Activated CD8-positive, alpha-beta memory T cell treated with anti-CD3 and anti-CD28 coated beads, Interleukin-2, amount 50 U/mL, for 48 hours (primary cell): ENCODE measurements around the gene PTPRN2.

Experiments used
- DNase-seq: peaks from one replicate; pipeline ENCODE4 v3.0.0-alpha.2; 2020

Gene PTPRN2

GRCh38 chr7:157558875-157559595, 1028.6 kb downstream of the PTPRN2 start:
- no peak for DNase-seq

GRCh38 chr7:157558516-157558874, 1029.1 kb downstream of the PTPRN2 start:
- no peak for DNase-seq

GRCh38 chr7:157558061-157558460, 1029.6 kb downstream of the PTPRN2 start:
- DNase-seq, result no peak

DNA sequence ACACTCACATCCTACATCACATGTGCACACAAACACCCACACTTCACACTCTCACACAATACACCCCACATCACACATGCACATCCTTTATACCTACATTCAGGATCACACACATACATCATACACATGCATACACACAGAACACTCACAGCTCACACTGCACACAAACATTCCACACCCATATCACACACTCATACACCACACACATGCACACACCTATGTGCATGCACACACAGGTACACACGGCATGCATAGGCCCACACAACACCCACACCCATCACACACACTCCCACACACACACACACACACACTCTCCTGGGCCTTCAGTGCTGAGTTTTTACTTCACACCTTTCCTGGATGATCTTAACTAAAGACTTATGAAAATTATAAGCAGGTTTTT, 1030.4 kb downstream of the PTPRN2 start:
- no peak for DNase-seq

DNA sequence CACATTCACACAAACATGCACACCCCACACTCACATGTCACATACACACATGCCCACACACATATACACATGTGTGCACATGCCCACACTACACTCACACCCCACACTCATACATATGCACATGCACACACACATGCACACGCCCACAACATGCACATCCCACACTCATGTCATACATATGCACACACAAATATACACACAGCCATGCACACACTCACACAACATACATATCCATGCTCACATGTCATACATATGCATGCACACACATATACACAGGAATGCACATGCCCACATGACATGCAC, 1031.0 kb downstream of the PTPRN2 start:
- no peak for DNase-seq

GRCh38 chr7:157555944-157556641, 1031.5 kb downstream of the PTPRN2 start:
- DNase-seq, result peak; percentile 29

- peak; percentile 20 for DNase-seq
These were observed 1032.3 kb downstream of the PTPRN2 start for GRCh38 chr7:157555313-157555712.

- peak; percentile 25 for DNase-seq
These were observed 1033.0 kb downstream of the PTPRN2 start for GRCh38 chr7:157554393-157555238.

DNA sequence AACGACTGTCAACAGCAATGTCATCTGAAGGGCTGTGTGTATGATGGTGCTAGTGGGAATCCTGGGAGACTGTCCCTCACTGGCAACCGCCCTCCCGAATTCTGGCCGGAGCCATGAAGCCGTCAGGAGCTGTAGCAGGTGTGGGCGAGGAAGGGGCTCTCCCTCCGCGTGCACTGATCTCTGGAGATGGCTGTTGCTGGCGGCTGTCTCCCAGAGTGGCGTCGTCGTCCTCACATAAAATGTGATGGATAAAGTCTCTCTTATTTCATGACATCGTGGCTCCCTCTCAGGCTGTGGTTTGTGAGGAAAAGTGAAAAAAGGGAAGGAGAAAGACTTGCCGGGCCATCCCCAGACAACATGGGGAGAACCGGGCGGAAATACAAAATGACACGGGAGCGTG, 1034.4 kb downstream of the PTPRN2 start:
- no peak for DNase-seq

- DNase-seq, result no peak
These were observed 1035.2 kb downstream of the PTPRN2 start for GRCh38 chr7:157552295-157552993.

GRCh38 chr7:157551325-157552070, 1036.1 kb downstream of the PTPRN2 start:
- no peak for DNase-seq

- no peak for DNase-seq
These were observed 1037.0 kb downstream of the PTPRN2 start for GRCh38 chr7:157550300-157551275.

DNA sequence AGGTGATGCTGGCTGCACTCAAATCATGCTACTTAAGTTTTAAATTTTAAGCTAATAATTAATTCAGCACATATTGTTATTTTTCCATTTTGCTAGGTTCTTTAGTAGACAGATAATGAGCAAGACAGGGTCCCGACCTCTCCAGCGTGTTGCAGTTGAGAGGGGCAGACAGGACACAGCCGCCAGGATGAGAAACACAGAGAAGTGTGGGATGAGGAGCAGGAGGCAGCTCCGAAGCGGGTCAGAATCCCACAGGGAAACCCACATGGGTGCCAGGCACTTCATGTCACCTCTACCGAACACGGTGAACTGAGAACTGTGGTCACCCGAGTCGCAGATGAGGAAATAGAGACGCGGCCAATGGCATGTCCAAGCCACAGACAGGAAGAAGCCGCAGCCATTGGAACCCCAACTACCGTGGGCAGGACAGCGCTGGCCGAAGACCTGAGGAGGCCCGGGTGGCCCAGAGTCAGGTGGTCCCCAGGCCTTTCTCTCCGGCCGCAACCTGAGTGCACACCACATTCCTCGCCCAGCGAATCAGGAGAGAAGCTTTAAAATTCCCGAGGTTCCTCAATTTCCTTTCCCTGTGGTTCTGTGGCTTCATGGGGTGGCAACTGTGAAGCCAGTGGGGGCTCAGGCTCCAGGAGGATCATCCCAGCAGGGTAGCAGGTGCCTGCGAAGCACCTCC, 1037.9 kb downstream of the PTPRN2 start:
- DNase-seq, result no peak

DNA sequence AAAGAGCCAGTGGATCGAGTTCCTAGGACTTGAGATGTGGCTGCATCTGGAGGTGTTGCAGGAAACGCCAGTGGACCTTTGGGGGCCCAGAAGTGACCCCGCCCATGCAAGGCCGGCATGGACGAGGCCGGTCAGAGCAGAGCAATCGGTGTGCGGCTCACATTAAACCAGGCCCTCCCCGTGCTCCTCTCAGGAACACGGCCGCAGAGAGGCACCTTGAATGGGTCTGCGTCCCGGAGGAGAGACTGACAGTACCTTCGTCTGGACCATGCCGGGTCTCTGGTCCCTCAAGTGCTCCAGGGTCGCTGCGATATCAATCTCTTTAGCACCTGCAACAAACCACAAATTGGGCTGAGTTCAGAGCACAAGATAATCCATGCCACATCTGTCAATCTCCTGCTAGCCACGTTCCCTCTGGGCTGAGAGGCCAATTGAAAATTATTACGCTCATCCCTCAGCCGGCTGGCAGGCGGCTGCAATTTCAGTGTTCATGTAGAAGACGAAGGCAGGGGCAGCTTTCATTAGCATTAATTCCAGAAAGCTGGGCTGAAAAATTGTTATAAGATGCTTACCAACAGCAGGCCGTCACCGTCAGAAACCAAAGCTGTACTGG, 1038.8 kb downstream of the PTPRN2 start:
- DNase-seq, result no peak

DNA sequence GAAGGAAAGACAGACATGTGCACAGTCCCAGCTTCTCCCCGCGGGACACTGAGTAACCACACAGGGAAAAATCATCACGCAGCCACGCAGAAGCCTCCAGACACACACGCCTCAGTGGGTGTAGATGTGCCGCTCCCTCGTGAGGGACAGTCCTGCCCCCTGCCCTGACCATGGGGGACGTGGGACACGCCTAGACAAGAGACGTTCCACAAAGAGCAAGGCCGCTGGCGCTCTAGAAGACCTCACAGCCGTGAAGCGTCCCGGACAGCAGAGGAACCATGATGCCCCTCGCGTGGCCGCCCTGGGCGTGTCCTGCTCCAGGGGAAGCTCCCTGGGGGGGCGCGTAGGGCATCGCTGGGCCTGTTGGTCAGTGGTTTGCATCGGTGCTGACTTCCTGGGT, 1040.0 kb downstream of the PTPRN2 start:
- no peak for DNase-seq

DNA sequence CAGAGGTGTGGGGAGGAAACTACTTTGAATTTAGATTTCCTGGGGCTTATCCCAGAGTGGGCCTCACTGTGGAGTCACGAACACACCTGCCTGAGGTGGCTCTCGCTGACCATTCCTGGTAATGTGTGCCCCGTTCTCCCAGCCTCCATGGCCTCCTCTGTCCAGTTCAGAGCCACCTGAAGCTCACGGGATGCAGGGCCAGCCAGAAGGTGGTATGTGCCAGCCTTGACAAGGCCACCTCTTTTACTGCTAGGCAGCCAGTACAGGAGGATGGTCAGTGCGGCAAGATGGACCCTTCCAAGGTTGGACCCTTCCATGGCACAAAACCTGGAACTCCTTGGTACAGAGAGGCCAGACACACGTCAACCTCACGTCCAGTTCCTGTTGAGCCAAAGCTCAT, 1040.5 kb downstream of the PTPRN2 start:
- DNase-seq, result no peak

GRCh38 chr7:157545681-157546060, 1042.0 kb downstream of the PTPRN2 start:
- DNase-seq, result no peak

- no peak for DNase-seq
These were observed 1042.5 kb downstream of the PTPRN2 start for GRCh38 chr7:157544980-157545680.

DNA sequence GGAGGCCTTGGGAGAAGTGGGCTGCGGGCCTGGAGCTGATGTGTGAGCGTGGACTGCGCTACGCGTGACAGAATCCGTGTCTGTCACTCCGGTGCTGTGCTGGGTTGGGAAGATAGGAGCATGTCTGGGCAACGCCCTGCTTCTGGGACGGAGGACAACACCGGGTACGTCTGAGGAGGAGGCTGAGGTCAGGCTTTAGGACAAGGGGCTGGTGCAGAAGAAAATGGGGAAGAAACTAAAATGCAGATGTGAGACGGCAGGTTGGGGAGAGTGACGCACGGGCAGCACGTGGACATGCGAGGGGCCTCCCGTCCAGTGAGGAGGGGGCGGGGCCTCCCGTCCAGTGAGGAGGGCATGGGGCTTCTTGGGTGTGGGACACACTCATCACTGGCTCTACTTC, 1043.4 kb downstream of the PTPRN2 start:
- no peak for DNase-seq

DNA sequence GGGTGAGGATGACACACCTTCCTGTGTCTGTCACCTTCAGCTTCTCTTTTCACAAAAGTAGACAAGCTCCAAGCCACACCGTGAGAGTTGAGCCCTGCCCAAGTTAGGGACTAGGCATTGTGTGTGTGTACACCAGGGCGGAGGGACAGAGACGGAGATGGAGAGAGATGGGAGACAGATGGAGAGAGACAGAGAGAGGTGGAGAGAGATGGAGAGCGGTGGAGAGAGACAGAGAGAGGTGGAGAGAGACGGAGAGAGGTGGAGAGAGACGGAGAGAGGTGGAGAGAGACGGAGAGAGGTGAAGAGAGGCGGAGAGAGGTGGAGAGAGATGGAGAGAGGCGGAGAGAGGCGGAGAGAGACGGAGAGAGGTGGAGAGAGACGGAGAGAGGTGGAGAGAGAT, 1043.8 kb downstream of the PTPRN2 start:
- DNase-seq, result no peak
